ENCODE data around the gene TMEM184B.

TMEM184B gene

DNA sequence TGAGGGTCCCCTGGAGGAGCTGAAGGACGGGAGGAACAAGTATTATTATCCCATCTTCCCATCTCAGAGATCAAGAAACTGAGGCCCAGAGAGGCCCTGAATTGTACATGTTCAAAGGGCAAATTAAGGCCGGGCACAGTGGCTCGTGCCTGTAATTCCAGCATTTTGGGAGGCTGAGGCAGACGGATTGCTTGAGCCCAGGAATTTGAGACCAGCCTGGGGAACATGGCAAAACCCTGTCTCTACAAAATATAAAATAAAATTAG, 99.2 kb downstream of the TMEM184B start:
- TF ChIP-seq, protein P1, sequence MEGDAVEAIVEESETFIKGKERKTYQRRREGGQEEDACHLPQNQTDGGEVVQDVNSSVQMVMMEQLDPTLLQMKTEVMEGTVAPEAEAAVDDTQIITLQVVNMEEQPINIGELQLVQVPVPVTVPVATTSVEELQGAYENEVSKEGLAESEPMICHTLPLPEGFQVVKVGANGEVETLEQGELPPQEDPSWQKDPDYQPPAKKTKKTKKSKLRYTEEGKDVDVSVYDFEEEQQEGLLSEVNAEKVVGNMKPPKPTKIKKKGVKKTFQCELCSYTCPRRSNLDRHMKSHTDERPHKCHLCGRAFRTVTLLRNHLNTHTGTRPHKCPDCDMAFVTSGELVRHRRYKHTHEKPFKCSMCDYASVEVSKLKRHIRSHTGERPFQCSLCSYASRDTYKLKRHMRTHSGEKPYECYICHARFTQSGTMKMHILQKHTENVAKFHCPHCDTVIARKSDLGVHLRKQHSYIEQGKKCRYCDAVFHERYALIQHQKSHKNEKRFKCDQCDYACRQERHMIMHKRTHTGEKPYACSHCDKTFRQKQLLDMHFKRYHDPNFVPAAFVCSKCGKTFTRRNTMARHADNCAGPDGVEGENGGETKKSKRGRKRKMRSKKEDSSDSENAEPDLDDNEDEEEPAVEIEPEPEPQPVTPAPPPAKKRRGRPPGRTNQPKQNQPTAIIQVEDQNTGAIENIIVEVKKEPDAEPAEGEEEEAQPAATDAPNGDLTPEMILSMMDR (IDR thresholded peaks at IDR 0.05) = no peak
- TF ChIP-seq ZFX (IDR thresholded peaks at IDR 0.05; ENCODE audit: borderline replicate concordance) = no peak
- H3K27ac ChIP-seq = no peak overlapping the region

DNA sequence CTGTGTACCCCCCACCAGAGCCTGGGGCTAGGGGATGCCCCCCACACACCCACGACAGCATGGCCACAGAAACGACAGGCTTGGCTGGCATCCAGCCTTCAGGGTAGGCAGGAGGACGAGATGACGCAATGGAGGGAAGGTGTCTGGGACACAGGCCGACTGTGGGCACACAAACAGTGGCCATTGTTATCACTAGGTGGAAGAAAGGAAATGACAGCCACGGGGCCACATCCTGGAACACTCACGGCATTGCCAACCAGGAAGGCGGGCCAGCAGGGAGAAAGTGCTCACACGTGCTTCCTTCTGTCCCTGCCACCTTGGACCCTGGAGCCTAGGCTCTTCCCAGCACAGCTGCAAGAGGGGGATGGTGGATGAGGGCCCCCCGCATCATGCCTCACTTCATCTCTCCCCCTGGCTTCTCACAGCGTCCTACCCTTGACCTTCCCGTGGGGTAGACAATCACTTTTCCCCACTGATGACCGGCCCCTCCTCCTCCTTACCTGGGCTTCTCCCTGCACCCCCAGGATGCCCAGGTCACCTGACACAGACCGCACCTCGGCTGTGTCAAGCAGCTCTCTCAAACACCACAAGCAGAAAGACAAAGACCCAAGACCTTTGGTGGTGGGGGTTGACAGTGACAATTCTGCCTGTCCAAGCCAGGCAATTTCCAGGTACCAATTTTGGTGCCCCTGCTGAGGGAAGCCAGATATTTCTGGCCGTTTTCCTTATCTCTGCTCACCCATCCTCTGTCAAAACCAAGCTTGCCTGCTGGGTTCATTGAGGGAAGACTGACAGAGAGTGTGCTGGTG, 99.8 kb downstream of the TMEM184B start:
- H3K27ac ChIP-seq = 0 out of 2 replicates have a peak overlapping the region, but pooled peaks have one; percentile 9
- TF ChIP-seq, protein P1 (IDR thresholded peaks at IDR 0.05) = no peak
- TF ChIP-seq ZFX (IDR thresholded peaks at IDR 0.05; ENCODE audit: borderline replicate concordance) = no peak

DNA sequence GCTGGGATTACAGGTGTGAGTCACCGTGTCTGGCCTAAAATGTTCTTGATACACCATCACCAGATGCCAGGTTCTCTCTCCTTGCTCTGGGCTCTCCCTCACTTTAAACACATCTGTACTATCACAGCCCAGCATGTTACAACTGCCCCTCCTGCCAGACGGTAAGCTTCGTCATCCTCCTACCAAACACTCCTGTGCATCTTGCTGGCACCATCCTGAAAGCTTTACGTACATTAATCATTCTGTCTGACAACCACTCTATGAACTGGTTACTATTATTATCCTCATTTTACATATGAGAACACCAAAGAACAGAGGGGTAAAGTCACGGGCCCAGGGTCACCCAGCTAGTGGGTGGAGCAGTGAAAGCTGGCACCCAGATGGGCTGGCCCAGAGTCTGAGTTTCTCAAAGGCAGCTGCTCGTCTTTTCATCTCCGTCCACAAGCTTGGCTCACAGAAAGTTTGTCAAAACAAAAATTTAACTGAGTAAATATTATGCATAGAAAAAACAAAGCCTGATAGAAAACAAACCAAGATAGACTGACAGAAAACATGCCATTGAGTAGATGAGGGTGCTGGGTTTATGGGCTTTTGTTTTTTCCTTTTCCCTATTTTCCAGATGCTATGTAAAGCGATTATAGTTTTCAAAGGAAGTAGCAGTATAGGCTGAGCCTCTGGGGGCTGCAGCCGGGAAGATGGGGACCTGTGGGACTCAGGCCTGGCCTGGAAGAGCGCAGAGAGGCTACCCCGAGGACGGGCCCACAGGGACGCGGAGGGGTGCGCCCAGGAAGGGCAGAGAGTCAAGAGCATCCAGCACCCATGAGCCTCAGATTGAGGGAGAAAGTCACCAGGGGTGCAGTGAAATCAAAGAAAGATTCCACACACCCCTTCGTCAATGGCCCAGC, 100.6 kb downstream of the TMEM184B start:
- H3K27ac ChIP-seq = 0 out of 2 replicates have a peak overlapping the region, but pooled peaks have one; percentile 9
- TF ChIP-seq, protein P1 (IDR thresholded peaks at IDR 0.05) = no peak
- no peak for TF ChIP-seq ZFX (IDR thresholded peaks at IDR 0.05; ENCODE audit: borderline replicate concordance)

DNA sequence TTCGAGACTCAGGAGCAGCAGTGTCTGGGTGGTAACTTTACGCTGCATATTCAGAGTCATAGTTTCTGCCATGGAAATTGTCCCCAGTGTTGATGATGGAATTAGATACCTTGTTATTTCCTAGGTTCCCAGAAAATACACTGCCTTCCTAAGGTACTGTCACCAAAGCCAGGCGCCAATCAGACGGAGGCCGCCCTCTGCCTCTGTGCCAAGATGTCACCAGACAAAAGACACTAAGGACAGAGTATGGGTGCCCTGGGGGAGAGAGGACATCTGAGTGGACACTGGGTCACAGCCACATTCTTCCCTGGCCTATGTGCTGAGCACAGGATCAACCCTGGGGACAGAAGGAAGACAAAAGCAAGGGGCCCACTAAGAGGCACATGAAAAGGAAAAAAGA, 102.3 kb downstream of the TMEM184B start:
- TF ChIP-seq ZFX (IDR thresholded peaks at IDR 0.05; ENCODE audit: borderline replicate concordance) = no peak
- TF ChIP-seq, protein P1 (IDR thresholded peaks at IDR 0.05) = no peak
- H3K27ac ChIP-seq = no peak overlapping the region
